Thoracic aorta (tissue), 2 donors: ENCODE results near the gene KRTAP5-9. TPM values are rescaled to one million over a fixed set of nuclear protein-coding genes. Genes with fewer than 3 reads are reported as not detected.

Source experiments
- ATAC-seq: fragments of 150-250 bp; one replicate; pipeline ENCODE4 v1.8.0; 2017; ENCODE audit warnings: low read depth; ENCODE audit not compliant: insufficient number of reproducible peaks, low FRiP score
- DNase-seq: peaks from one replicate; pipeline ENCODE4 v3.0.0-alpha.2; 2020; ENCODE audit warnings: low spot score
- H3K27ac ChIP-seq, 2 donors: fragments of 200-600 bp; sonication (generic); 1 replicate in 1 of 2; 2 replicates in 1 of 2; pipeline ENCODE4 v1.5.1; 2016; ENCODE audit warnings: mild to moderate bottlenecking in 2 of 2, moderate library complexity in 2 of 2
- H3K27me3 ChIP-seq: fragments of 200-600 bp; sonication (generic); replicated peaks from 2 replicates; pipeline ENCODE4 v1.6.0; 2016; ENCODE audit warnings: mild to moderate bottlenecking; ENCODE audit not compliant: insufficient read depth
- H3K36me3 ChIP-seq: fragments of 200-600 bp; sonication (generic); one replicate; pipeline ENCODE4 v1.5.1; 2016
- H3K4me1 ChIP-seq, 2 donors: fragments of 200-600 bp; sonication (generic); 1 replicate in 1 of 2; 2 replicates in 1 of 2; pipeline versions ENCODE4 v1.5.1 to v1.6.0; 2016; ENCODE audit warnings: low read depth in 2 of 2, mild to moderate bottlenecking in 1 of 2; ENCODE audit not compliant: control insufficient read depth in 1 of 2
- H3K4me3 ChIP-seq: fragments of 200-600 bp; sonication (generic); 2 replicates; pipeline ENCODE4 v1.5.1; 2016; ENCODE audit warnings: mild to moderate bottlenecking
- H3K9me3 ChIP-seq: fragments of 200-600 bp; sonication (generic); 2 replicates; pipeline ENCODE4 v1.5.1; 2016
- total RNA-seq, 2 donors: library from RNA; depleted of rRNA; stranded (reverse); fragments of >200 nt; gene quantifications; one replicate each; pipeline versions ENCODE4 v1.1.0 to v1.2.3, GENCODE V29; 2016
- TF ChIP-seq, protein P1 (sequence below): fragments of 200-600 bp; sonication (generic); IDR thresholded peaks from one replicate; pipeline ENCODE4 v1.5.1; 2019; ENCODE audit warnings: antibody characterized with exemption

The KRTAP5-9 gene
- total RNA-seq, 2 donors from 2014 or later, result not detected

DNA sequence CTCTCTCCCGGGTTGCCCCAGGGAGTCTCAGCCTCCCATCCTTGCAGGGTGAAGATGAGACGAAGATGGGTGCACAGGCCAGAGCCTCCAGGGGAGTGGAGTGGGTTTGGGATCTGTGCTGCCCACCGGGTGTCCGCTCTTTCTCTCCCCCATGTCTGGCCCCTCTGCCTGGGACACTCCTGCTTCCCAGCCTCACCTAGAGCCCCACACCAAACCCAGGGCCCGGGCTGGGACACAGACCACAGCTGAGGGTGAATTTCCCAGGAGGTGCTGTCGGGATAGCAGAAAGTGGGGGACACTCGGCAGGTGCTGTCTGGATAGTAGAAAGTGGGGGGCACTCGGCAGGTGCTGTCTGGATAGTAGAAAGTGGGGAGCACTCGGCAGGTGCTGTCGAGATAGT is 46.2 kb upstream of the KRTAP5-9 start:
- DNase-seq (no peak), ATAC-seq (no peak)
- no peak overlapping the region for H3K27ac ChIP-seq
- H3K9me3 ChIP-seq, result peaks cover 3% of the 10 kb centered on the region
- TF ChIP-seq, protein P1, sequence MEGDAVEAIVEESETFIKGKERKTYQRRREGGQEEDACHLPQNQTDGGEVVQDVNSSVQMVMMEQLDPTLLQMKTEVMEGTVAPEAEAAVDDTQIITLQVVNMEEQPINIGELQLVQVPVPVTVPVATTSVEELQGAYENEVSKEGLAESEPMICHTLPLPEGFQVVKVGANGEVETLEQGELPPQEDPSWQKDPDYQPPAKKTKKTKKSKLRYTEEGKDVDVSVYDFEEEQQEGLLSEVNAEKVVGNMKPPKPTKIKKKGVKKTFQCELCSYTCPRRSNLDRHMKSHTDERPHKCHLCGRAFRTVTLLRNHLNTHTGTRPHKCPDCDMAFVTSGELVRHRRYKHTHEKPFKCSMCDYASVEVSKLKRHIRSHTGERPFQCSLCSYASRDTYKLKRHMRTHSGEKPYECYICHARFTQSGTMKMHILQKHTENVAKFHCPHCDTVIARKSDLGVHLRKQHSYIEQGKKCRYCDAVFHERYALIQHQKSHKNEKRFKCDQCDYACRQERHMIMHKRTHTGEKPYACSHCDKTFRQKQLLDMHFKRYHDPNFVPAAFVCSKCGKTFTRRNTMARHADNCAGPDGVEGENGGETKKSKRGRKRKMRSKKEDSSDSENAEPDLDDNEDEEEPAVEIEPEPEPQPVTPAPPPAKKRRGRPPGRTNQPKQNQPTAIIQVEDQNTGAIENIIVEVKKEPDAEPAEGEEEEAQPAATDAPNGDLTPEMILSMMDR, result no peak
- H3K4me1 ChIP-seq, result no peaks in the 10 kb centered on the region
- peaks cover 66% of the 10 kb centered on the region for H3K36me3 ChIP-seq
- no peak overlapping the region for H3K4me3 ChIP-seq
- H3K27me3 ChIP-seq, result no peaks in the 10 kb centered on the region

DNA sequence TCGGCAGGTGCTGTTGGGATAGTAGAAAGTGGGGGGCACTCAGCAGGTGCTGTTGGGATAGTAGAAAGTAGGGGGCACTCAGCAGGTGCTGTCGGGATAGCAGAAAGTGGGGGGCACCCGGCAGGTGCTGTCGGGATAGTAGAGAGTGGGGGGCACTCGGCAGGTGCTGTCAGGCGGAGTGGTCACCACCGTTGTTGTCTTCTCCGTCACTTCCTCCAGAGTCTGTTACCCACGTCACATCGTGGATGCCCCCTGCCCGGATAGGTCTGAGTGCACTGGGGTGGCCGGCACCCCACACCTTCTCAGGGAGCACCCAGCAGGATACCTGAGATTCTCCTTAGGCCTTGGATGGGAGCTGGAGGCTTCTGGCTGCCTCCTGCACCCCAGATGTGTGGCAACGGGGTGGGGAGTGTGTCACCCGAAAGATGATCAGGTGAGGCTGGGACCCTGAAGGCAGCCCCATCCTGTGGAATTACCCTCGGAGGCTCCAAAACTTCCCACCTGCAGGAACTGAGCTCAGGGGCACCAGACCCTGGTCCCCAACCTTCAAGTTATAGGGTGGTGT is 45.3 kb upstream of the KRTAP5-9 start:
- ATAC-seq (no peak), DNase-seq (no peak)
- no peaks in the 10 kb centered on the region for H3K27me3 ChIP-seq
- TF ChIP-seq, protein P1, result no peak
- H3K36me3 ChIP-seq, result peaks cover 63% of the 10 kb centered on the region
- H3K9me3 ChIP-seq, result peaks cover 3% of the 10 kb centered on the region
- H3K4me3 ChIP-seq, result no peak overlapping the region
- no peaks in the 10 kb centered on the region for H3K4me1 ChIP-seq
- H3K27ac ChIP-seq, result no peak overlapping the region

DNA sequence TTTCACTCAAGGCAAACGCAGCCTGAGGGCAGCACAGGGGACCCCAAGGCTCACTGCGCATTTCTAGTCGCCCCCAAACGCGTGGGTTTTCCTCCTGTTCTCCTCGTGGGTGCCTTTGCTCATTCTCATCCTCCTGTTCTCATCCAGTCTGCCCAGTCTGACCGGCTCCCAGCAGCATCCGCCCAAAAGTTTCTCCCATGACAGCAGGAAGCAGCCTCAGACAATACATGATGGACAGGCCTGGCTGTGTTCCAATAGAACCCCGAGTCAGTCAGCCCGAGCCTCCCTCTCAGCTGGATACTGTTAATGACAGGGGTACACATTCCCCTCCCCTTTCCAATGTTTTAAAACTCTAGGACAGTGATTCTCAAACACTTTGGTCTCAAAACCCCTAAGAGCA is 43.7 kb upstream of the KRTAP5-9 start:
- TF ChIP-seq, protein P1, result no peak
- H3K27ac ChIP-seq, result no peak overlapping the region
- H3K4me3 ChIP-seq, result no peak overlapping the region
- peaks cover 8% of the 10 kb centered on the region for H3K9me3 ChIP-seq
- no peaks in the 10 kb centered on the region for H3K4me1 ChIP-seq
- ATAC-seq (no peak), DNase-seq (no peak)
- H3K27me3 ChIP-seq, result no peaks in the 10 kb centered on the region
- H3K36me3 ChIP-seq, result peaks cover 51% of the 10 kb centered on the region

DNA sequence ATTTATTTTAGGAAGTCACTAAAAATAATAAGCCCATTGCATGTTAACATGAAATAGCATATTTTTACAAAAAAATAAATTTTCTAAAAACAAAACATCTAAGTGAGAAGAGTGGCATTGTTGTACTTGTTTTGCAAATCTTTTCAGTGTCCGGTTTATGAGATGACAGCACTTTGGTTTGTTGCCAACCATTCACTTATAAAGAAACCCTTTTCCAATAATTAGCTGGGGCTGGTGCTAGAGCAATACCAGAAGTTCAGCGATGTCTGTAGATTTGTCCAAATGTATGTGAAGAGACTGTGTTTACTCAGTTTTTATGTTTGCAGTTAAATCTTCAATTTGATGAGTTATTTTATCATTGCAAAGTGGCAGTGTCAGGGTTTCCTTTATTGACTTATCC is 43.2 kb upstream of the KRTAP5-9 start:
- peaks cover 46% of the 10 kb centered on the region for H3K36me3 ChIP-seq
- no peaks in the 10 kb centered on the region for H3K4me1 ChIP-seq

DNA sequence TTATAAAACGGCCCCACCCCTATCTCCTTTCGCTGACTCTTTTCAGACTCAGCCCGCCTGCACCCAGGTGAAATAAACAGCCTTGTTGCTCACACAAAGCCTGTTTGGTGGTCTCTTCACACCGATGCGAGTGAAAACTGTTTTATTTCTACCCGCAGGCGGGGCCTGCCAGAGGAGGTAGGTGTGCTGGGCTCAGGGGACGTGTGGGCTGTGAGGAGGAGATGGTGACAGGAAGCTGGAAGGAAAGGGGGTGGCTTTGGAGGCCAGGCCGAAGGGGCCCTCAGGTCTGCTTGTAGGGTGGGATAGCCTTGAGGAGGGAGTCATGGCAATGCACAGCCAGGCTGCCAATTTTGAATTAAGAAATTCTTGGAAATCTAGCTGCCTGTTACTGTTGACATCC is 42.4 kb upstream of the KRTAP5-9 start:
- Histone ChIP-seq H3K4me1 (no peaks in the 10 kb centered on the region), H3K9me3 (peaks cover 16% of the 10 kb centered on the region), H3K36me3 (peaks cover 39% of the 10 kb centered on the region), H3K4me3 (no peak overlapping the region), H3K27ac (no peak overlapping the region), H3K27me3 (no peaks in the 10 kb centered on the region)
- TF ChIP-seq, protein P1, result no peak
- ATAC-seq, result no peak
- no peak for DNase-seq

More for the DNA sequence above, 43.2 kb upstream of the KRTAP5-9 start:
- Histone ChIP-seq H3K27me3 (no peaks in the 10 kb centered on the region), H3K27ac (no peak overlapping the region), H3K4me3 (no peak overlapping the region), H3K9me3 (peaks cover 11% of the 10 kb centered on the region)
- ATAC-seq, result no peak
- TF ChIP-seq, protein P1, result no peak
- no peak for DNase-seq
